ENCODE data around the gene CTIF. TPM values are rescaled to one million over a fixed set of nuclear protein-coding genes. Genes with fewer than 3 reads are reported as not detected.

CTIF gene
- total RNA-seq, 1 donor = 86.4 TPM

DNA sequence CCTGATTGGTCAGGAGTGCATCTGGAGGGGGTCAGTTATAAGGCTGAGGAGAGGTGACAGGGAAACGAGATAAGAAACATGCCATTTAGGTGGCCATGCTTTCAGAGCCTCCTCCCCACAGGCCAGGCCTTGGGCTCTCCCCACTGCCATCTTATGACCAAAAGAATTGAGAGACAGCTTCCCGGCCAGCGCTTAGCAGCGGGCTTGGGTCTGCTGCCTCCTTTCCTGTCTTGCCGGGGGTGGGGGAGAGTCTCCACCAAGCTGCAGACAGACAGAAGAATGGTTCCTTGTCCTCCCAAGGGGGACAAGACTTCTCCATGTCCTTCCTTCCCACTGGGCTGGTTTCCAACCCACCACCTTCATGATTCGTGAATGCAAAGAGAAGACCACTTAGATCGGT, 240.6 kb downstream of the CTIF start:
- H3K4me3 ChIP-seq (ENCODE audit: low read depth, low read length) = no peak overlapping the region
- DNase-seq (ENCODE audit: low read depth) = no peak
- TF ChIP-seq, protein P1, sequence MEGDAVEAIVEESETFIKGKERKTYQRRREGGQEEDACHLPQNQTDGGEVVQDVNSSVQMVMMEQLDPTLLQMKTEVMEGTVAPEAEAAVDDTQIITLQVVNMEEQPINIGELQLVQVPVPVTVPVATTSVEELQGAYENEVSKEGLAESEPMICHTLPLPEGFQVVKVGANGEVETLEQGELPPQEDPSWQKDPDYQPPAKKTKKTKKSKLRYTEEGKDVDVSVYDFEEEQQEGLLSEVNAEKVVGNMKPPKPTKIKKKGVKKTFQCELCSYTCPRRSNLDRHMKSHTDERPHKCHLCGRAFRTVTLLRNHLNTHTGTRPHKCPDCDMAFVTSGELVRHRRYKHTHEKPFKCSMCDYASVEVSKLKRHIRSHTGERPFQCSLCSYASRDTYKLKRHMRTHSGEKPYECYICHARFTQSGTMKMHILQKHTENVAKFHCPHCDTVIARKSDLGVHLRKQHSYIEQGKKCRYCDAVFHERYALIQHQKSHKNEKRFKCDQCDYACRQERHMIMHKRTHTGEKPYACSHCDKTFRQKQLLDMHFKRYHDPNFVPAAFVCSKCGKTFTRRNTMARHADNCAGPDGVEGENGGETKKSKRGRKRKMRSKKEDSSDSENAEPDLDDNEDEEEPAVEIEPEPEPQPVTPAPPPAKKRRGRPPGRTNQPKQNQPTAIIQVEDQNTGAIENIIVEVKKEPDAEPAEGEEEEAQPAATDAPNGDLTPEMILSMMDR (IDR thresholded peaks at IDR 0.05; ENCODE audit: insufficient read depth, low read depth, low read length) = no peak

DNA sequence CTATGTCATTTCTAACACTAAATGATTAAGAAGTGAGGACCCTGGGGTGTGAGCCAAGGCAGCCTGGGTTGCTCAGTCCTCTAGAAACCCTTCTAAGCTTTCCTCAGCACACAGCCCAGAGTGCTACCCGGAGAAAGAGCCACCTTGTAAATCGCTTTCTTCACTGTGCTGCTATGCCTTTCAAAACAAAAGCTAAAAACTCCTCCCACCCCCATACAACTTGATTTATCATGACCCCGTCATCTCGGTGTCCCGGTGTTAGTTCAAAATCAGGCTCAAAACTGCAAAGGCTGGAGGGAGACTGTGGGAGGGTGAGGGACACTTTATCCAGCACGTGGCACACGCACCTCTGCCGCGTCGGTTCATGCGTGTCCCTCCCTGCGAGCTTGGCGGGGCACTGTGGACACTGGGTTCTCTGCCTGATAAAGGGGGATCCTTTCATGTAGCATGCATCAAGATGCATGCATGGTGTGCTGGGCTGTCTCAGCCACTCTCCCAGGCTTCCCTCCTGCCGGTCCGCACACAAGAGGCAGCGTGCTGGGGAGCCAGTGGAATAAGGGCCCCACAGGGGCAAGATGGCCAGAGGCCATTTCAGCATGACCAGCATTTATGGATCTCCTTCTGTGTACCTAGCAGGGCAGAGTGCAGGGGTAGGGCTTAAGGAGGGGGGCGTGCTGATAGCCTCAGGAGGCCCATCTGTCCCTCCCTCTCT, 241.5 kb downstream of the CTIF start:
- H3K4me3 ChIP-seq (ENCODE audit: low read depth, low read length) = no peak overlapping the region
- DNase-seq (ENCODE audit: low read depth) = peak; percentile 48
- TF ChIP-seq, protein P1 (IDR thresholded peaks at IDR 0.05; ENCODE audit: insufficient read depth, low read depth, low read length) = no peak

DNA sequence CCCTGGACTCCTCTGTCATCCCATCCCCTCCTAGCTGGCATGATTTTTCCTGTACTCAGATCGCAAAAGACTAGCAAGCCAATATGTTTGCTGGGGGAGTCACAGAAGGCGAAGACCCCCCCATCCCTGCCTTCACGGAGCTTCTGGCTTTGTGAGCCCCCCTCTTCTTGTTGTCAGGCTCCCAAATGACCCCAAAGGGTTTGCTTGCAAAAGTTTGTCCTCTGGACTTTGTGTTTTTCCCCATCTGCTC, 242.0 kb downstream of the CTIF start:
- H3K4me3 ChIP-seq (ENCODE audit: low read depth, low read length) = no peak overlapping the region
- TF ChIP-seq, protein P1 (IDR thresholded peaks at IDR 0.05; ENCODE audit: insufficient read depth, low read depth, low read length) = no peak
- DNase-seq (ENCODE audit: low read depth) = no peak

DNA sequence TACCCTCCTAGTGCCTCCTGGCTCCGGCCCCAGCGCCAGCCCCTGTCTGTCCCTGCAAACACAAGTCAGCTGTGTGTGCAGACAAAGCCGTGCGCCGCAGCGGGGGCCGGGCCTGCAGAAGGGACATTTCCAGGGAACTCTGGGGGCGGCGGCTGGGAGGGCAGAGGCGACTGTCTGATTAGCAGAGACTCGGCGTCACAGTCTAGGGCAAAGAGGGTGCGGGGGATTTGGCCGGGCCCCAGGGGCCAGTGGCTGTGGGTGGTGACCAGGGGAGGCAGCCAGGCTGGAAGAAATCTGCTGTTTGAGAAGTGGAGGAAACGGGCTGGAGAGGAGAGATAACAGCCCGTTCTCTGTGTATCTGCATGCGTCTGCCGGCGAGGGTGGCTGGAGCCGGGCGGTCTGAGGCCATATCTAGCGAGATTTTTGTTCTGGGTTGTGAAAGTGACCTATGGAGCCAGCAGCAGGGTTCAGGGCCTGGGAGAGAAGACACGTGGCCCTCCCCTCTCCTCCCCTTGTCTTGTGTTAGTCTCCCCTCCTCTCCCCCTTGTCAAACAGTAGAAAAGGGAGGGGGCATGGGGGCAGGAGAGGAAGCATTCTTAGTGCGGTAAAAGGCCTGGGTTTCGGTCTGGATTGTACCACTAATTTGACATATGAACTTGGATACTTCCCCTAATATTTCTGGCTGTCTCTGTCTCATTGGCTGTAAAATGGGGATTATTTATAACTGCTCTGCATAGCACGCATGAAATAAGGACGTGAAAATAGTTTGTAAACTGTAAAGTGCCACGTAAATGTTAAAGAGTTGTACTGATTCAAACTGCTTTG, 242.5 kb downstream of the CTIF start:
- DNase-seq (ENCODE audit: low read depth) = peak; percentile 94
- TF ChIP-seq, protein P1 (IDR thresholded peaks at IDR 0.05; ENCODE audit: insufficient read depth, low read depth, low read length) = no peak
- no peak overlapping the region for H3K4me3 ChIP-seq (ENCODE audit: low read depth, low read length)

DNA sequence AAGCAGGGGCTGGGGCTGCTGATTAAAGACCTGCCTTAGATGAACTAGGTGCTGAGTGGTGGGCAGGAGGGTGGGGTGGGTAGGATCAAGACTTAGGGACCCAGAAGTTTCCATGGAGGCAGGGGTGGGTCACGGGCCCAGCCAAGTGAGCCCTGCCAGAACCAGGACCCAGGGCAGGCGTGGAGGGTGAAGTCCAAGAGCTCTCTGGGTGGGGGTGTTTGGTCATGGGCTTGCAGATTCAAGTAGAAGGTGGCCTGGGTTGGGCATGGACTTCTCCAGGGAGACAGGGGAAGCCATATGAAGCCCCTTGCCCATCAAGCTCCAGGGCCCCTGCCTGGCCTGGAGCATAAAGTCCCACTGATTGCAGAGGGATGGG, 243.1 kb downstream of the CTIF start:
- TF ChIP-seq, protein P1 (IDR thresholded peaks at IDR 0.05; ENCODE audit: insufficient read depth, low read depth, low read length) = no peak
- H3K4me3 ChIP-seq (ENCODE audit: low read depth, low read length) = no peak overlapping the region
- DNase-seq (ENCODE audit: low read depth) = no peak

DNA sequence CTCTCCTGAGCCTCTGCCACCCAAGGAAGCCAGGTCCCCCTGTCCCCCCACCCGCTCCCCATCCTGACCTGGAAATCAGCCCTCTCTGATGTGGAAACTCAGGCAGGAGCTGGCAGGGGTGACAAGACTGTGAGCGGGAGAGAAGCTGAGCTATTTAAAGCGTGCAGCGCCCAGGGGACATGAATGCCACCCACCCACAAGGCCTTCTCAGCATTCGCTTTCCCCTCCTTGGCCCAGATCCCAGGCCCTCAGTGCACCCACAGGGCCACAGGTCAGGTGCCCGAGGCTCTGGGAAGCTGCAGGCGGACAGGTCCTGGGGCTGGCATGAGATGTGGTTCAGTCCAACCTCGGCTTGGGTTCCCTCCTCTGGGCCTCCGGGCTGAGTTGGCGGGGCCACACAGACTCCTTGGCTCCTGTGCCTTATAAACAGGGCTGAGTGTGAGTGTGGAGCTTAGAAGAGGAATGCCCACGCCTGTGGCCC, 243.6 kb downstream of the CTIF start:
- no peak for DNase-seq (ENCODE audit: low read depth)
- no peak overlapping the region for H3K4me3 ChIP-seq (ENCODE audit: low read depth, low read length)
- TF ChIP-seq, protein P1 (IDR thresholded peaks at IDR 0.05; ENCODE audit: insufficient read depth, low read depth, low read length) = no peak

Data from fibroblast of villous mesenchyme (primary cell).